T follicular helper cell (primary cell): ENCODE data around the gene SMIM9.

ENCODE experiments used
- DNase-seq: peaks from one replicate; pipeline ENCODE4 v3.0.0-alpha.2; 2020; ENCODE audit warnings: low read depth

The SMIM9 gene

DNA sequence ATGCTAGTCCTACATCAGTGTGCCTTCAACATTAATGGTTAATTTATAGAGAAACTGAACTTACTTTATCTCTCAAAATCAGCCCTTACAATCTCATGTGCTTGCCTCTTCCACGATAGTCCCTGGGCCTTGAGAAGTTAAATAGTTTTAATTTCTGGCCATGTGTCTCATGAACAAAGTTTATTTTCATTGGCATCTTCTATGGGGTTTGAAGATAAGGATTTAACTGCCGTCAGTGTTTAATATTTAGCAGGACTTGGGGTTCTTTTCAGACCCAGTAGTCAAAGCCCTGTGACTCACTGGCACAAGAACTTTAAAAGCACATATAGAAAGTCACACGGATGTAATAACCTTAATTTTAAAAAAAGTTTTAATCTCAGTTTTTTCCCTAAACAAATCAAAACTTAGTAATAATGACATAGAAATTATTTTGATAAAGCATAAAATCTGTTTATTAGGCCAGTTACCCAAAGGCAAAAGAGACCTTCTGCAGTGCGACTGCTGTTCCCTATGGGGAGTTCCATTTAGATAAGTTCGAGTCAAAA lies 19.1 kb downstream of the SMIM9 start:
- no peak for DNase-seq

DNA sequence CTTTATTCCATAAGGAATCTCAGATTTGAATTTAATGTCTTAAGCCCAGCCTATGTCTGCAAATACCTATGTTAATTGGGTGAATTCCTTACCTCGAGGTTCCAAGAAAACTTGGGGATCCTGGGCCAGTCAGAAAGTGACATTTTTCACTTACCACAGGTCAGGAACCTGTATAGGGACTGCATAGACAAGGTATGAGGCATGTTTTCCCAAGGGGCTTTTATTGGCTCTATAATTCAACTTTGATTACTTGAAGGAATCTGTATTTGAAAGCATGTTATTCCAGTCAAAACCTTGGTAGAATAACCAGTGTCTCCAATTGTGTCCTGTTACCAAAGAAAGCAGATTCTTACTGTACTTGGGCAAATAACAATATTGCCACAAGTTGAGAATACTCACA lies 20.7 kb downstream of the SMIM9 start:
- no peak for DNase-seq

DNA sequence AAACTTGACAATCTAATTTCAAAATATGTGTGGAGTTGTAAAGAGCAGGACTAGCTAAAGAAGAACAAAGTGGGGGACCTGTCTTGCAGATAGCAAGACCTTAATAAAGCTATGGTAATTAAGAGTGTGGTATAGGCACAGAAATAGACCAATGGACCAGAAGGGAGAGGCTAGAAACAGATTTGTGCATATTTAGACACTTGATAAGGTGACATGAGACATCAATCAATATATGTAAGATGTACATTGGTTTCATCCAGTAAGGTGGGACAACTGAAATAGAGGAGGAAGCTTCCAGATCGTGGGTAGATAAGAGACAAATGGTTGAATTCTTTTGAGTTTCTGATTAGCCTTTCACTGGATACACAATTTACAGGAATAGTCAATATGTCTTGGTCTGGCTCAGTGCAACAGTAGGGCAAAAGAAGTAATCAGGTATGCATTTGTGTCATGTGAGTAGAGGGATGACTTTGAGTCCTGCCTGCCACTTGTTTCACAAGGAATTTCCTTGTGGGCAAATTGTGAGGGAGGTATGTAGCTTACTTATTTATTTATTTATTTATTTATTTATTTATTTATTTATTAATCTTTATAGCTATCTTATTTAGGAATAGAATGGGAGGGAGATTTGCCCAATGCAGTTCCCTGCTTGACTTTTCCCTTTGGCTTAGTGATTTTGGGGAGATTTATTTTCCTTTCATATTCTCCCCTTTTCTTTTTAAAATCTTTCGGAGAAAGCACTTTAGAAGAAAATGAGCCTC lies 21.9 kb downstream of the SMIM9 start:
- no peak for DNase-seq

DNA sequence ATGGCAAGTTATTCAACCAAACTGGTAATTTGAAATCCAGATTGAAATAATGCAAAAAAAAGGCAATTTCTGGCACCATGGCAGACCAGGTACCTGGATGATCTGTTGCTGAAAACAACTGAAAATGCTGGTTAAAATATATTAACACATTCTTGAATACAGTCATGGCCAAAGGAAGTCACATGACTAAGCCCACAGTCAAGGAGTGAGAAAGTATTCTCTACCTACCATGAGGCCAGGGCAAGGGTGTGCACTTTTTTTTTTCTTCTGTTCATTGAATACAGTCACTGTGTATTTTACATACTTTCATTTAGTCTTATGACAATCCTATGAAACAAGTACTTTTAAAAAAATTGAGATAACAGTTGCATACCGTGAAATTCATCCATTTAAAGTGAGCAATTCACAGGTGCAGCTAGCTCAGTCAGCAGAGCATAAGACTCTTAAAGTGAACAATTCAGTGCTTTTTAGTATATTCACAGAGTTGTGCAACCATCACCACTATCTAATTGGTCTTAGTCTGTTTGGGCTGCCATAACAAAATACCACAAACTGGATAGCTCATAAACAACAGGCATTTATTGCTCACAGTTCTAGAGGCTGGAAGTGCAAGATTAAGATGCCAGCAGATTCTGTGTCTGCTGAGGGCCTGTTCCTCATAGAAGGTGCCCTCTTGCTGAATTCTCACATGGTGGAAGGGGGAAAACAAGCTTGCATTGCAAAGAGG lies 24.4 kb downstream of the SMIM9 start:
- DNase-seq, result no peak

DNA sequence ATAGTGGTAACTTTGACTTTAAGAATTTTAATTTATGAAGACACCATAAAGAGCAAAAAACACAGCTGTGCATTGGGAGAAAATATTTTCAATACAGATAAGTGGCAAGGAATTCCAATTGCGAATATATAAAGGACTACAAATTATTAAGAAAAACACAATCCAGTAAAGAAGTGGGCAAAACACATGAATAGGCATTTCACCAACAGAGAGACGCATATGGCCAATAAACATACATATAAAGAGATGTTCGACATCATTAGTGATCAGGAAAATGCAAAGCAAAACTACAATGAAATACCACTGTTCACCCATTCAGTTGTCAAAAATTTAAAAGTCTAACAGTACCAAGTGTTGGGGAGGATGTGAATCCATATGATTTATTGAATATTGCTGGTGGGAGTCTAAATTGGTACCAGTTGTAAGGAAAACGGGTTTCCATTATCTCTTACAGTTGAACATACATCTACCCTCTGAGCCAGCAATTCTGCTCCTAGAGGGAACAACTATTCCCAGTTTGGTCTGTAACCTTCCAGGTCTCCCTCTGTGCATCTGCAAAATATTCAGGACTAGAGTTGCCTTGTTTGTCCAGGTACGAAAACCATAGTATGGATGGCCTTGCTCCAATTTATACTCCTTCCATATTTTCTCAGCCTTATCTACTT lies 27.5 kb downstream of the SMIM9 start:
- DNase-seq, result no peak

DNA sequence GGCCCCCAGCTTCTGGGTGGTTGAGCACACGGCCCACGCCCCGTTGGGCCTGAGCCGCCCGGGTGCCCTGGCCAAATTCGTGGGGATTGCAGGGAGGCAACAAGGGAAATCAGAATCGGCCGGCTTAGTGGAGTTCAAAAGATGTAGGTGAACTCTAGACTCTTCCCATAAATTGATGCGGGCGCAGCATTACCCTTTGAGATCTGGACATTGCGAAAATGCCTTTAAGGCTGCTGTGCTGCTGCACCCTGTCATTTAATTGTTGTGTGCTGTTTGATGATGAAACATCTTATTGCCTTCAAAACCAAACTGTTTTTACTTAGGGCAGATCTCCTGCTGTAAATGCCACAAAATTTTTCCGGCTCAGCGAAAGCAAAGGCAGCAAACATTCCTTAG lies 28.8 kb downstream of the SMIM9 start:
- DNase-seq, result no peak

DNA sequence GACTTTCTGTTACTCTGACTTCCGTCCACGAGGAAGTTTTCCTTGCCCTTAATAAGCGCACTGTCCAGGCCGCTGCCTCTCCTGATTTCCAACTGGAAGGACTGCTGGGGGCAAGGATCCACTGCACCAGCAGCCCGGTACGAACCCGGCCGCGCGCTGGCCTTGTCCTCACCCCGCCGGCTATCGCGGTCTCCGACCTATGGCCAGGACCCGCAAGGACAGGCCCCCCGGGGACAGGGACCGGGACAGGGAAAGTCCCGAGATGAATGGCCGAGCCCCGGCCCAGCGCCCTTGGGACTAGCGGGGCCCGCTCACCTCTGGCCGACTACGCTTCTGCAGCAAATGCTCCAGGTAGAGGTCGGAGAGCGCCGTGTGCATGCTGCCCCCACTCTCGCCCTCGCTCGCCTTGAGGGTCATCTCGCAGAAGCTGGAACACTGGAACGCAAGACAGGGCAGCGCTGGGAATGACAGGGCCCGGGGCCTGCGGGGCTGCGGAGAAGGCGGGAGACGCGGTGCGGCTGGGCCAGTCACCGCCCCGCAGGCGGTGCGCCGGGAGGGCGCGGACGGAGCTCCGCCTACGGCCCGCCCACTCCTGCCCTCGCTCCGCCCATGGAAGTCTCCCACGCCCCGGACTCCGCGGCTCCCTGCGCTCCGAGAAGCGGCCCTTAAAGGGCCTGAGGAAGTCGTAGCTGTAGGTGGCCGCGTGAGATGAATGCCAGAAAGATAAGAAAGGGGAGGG lies 29.3 kb downstream of the SMIM9 start, which contains the start of gene MPP1:
TSS of gene MPP1 (minus strand) at position 529 of the 739 bp plus-strand sequence. CDS start at position 417, 112 bp downstream.
- DNase-seq, result peak; percentile 61

DNA sequence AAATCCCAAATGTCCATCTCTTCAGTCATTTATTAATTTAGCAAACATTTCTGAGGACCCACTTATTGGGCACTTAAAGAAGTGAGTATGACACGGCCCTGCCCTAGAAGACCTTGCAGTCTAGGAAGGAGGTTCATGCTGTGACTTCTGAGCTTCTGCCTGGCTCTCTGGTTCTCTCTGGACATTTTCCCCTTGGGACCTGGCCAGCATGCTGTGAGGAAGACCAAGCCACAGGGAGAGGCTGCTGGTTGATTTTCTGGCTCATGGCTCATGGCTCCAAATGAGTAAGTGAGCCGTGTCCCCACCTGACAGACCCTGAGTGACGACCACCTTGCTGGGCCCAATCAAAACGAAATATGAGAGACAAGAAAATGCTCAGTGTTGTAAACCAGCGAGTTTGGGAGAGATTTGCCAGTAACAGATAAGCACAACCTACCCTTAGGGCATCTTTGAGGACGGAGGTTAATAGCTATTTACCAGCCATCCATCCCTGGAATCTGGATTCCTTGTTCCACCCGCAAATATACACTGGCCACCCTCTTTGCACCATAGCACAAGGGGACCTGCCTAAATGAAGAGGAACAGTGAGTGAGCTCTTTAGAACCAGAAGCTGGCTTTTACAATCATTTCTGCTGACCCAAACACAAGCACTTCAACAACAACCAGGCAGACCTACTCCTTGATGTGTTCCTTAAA lies 30.1 kb downstream of the SMIM9 start:
- DNase-seq, result no peak

DNA sequence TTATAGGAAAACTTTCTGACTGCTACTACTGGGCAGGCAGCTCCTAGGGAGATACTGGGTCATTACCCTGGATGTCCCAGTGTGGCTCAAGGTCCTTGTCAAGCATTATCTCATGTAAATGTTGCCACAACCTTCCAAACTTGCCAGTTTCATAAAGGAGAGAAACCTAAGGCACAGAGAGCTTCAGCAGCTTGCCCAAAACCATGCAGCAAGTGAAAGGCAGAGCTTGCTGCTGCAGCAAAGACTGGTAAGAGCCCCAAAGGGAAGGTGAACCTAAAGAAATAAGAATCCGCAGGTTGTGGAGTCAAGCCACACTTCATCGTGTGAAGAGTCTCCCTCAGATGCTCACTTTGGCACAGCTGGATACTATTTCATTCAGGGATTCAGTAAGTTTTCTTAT lies 31.5 kb downstream of the SMIM9 start:
- no peak for DNase-seq

DNA sequence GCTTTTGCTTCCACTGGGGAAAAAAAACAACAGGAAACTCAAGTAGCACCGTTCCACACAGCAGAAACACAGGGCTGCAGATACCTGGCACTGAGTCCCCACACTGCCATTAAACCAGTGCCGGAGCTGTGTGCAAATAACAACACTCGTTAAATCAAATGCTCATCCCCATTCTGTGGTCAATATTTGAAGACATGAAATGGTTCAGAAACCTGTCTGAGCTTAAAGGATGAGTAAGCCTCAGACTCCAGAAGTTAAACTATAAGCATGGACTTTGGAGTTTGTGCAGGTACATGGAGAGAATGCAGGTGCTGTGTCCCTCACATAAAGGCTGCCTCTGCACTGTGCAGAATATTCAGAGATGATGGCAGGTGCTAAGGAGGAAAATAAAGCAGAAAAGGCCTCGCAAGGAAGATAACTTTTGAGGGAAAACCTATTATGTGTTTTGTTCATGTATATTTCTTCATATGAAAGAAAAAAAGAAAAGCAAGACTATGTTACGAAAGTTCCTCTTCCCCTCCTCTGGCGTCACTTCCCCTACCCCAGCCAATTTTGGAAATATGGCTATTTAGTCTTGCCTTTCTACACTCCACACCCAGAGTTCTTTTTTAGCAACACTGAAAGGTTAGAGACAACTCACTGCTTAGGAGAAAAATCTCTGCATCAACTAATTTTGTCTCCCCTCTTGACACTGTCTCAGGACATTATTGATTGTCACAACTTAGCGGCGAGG lies 33.8 kb downstream of the SMIM9 start:
- DNase-seq, result no peak

DNA sequence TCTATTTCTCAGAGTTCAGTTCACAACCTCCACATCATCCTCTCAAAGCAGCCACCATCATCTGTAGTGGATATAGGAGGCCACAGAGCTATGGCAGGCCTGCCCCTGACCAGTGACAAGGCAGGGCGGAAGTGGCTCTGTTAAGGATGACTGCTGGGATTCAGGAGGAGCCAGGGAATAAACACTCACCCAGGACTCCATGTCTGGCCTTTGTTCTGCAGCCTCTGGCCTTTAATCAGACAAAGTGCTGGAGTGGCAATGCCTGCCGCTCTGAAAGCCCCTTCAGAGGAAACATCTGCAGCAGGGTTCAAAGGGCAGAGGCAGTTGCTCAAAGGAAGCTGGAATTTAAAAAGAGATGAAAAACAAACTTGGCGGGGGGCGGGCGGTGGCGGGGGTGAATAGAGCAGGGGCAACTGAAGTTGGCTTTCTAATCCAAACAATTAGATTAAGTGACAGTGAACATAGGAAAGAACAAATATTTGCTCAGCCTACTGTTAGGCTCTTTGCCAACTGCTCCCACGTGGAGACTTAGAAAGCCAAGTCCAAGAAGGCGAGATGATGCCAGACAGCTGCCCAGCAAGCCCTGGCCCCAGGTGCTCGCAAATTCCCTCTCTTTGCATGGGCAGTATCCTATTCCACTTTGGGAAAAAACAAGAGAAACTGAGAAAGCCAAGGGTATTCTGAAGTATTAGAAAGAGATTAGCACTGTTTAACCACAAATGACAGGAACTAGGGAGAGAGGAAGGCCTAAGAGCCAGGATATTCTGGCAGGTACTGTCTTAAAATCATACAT lies 34.7 kb downstream of the SMIM9 start:
- no peak for DNase-seq

DNA sequence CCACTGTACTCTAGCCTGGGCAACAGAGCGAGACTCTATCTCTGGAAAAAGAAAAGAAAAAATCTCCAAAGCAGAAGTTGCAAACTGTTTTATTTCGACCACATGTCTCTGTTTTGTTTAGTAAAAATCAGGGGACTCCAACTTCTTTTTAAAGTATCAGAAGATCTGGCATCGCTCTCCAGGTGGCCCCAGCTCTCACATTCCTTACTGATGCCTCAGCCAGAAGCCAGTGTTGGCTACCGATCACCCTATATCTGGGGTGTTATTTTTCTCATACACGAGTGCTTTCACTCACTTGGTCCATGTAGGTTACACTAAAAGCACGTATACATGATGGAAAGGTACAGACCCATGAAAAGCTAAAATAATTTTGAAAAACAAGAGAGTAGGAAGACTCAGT lies 37.5 kb downstream of the SMIM9 start:
- no peak for DNase-seq

DNA sequence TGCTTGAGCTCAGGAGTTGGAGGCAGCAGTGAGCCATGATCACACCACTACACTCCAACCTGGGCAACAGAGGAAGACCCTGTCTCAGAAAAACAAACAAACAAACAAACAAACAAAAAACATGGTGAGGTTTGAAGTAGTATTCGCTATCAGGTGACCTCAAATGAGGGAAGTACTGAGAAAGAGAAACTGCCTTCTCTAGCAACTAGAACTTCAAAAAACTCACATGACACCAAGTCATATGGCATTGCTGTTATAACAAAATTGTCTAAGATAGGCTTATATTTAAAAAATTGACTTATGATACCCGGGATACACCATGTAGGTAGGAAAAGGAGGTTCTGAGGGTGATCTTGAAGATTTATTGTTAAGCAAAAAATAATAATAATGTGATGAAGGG lies 39.4 kb downstream of the SMIM9 start:
- DNase-seq, result no peak

DNA sequence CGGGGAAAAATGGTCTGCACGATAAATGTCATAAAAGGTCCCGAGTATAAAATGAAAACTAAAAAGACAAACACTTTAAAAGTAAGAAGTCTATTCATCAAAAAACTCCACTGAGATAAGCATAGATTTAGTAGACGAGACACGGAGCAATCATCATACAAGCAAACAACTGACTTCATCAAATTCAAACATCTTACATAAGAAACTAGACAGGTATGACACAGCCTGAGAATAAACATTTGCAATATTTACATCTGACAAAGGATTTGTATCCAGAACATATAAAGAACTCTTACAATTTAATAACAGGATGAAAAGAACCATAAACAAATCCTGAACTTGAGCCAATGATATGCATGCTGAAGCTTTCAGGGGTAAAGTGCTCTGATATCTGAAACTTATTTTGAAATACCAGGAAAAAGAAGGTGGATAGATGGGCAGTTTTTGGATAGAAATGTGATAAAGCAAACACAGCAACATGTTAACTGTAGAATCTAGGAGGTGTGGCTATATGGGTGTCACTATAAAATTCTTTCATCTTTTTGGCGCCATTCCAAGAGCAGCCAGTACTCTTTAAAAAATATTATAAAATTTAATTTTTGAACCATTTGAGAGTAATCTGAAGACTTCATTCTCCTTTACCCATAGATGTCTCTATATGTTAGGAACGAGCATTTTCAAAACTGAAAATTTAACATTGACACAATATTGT lies 41.2 kb downstream of the SMIM9 start:
- DNase-seq, result no peak

DNA sequence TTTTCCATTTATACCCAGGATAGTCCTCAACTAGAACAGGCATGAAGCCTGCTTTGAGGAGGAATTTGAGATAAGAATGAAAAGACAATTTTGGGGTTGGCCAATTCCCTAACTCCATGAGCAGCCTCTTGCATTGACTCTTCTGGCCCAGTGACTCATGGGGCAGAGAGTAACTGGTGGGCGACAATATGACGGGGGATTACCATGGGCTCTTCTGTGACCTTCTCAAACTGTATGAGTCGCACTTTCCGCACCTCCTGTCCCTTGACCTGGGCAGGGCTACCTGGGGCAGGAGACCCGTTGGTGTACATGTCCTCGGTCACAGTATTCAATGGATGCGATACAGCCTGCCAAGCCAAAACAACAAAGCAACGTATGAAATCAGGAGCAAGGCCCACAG lies 42.5 kb downstream of the SMIM9 start:
- no peak for DNase-seq

DNA sequence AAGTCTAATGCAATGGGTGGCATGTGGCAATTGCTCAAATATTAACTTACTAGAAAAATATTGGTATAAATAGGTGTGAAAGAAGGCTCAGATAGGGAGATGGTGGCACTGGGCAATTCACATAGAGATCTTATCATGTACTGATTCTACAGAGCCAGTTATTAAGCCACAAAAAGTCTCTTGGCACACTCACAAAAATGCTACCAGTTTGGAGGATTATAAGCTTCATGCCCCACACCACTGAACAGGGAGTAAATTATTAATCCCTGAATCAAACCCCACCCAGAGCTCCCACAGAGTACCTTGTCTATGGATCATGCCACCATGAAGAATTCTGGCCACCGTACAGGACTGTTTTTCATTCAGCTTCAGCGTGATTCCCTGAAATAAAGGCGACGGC lies 43.0 kb downstream of the SMIM9 start:
- DNase-seq, result no peak

DNA sequence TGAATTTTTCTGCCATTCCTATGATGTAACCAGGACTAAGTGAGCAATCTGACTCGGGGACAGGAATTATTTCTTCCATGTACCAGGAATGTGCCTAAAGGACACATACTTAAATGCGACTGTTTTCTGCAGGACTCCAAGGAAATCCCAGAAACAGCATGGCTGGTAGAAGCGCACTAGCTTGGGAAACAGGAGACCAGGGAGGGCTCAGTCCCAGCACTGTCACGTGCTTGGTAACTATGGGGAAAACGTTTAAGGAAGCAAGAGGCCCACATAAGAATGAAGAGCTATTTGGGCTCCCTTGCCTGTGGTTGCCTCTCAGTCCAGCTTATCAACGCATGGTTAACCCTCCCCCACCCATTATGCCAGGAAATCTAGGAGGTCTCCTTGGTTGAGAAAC lies 48.7 kb downstream of the SMIM9 start:
- DNase-seq, result no peak

DNA sequence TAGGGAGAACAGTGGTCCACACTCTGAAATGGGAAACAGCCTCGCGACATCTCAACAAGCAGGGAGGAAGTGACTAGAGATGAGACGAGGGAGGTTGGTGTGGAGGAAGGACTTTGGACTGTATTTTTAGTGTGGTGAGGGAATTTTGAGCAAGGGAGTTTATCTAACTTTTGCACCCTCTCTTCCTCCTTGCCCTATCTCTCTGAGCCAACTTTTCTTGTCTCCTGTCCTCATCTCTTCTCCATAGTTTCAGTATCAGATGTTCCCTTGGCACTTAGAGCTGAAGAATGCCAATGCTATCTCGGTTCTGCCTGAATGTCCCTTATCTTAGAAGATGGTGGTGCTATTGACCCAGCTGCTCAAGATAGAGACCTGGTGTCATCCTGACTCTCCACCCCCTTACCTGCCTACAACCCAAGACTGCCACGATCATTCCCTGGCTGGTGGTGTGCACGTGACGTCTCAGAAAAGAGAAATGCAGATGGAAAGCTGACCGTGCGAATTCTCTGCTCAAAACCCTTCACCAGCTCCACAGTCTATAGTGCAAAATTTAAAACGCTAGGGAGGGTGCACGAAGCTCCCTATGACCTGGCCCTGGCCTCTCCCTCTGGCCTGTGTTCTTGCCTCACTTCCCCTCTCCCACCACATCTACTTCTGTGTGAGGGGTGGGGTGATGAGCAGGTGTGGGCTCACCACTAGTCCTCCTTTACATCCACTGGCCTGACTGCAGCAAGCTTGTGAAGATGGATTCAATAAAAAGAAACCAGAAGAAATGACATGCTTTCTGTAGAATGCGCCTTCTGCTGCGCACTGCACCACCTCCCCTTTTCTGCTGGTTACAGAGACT lies 50.1 kb downstream of the SMIM9 start:
- DNase-seq, result no peak
